HT-29 (cell line): ENCODE results near the gene ATF4. TPM values are rescaled to one million over a fixed set of nuclear protein-coding genes. Genes with fewer than 3 reads are reported as not detected.
A peak's percentile ranks its signal among the peaks of the same experiment; 100 is the strongest.
"Not testable (repeated sequence)": the region's sequence is repeated elsewhere in the genome, so short reads cannot be mapped to it uniquely, and the experiment has no call there.

ENCODE experiments used
- DNase-seq: peaks from one replicate; pipeline ENCODE4 v3.0.0-alpha.2; 2015; ENCODE audit warnings: low spot score
- total RNA-seq: library from RNA; depleted of rRNA; stranded (reverse); fragments of >200 nt; shearing (Covaris generic); gene quantifications from 2 replicates; pipeline ENCODE4 v1.2.3, GENCODE V29; 2014

Gene ATF4
- total RNA-seq, 1 experiment from 2014 or later: 320 TPM

- no peak for DNase-seq
Observed at GRCh38 chr22:39489094-39490068, 31.0 kb upstream of the ATF4 start.

DNA sequence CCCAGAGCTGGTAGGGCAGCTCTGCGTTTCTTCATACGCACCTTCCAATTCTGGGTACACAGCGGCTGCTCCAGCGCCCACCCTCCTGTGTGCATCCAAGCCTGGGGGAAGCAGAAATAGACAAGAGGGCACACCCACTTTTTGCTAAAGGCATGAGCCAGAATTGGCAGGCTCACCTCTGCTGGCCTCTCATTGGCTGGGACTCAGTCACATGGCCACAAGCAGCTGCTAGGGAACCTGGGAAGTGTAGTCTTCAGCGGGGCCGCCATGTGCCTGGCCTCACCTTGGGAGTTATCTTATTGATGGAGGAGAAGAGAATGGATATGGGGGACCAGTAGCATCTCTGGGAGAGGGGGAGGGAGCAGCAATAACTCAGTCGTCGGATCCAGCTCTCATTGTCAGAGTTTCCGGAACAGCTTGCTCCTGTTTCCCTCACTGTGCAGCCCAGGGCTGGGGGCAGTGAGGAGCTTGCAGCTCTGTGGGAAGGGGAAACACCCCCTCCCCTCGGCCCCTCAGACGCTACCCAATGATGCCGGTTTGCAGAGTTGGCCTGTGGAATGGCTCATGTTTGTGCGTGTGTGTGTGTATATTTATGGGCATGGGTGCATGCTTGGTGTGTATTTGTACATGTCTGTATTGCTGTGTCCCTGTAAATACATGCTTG is 30.1 kb upstream of the ATF4 start:
- DNase-seq: peak; percentile 59

- no peak for DNase-seq
Observed at GRCh38 chr22:39490966-39491680, 29.2 kb upstream of the ATF4 start.

GRCh38 chr22:39491696-39492095 is 28.7 kb upstream of the ATF4 start:
- DNase-seq: no peak

GRCh38 chr22:39492186-39492585 is 28.2 kb upstream of the ATF4 start:
- no peak for DNase-seq

- no peak for DNase-seq
Observed at GRCh38 chr22:39493759-39494158, 26.6 kb upstream of the ATF4 start.

- no peak for DNase-seq
Observed at GRCh38 chr22:39494471-39495120, 25.8 kb upstream of the ATF4 start.

DNA sequence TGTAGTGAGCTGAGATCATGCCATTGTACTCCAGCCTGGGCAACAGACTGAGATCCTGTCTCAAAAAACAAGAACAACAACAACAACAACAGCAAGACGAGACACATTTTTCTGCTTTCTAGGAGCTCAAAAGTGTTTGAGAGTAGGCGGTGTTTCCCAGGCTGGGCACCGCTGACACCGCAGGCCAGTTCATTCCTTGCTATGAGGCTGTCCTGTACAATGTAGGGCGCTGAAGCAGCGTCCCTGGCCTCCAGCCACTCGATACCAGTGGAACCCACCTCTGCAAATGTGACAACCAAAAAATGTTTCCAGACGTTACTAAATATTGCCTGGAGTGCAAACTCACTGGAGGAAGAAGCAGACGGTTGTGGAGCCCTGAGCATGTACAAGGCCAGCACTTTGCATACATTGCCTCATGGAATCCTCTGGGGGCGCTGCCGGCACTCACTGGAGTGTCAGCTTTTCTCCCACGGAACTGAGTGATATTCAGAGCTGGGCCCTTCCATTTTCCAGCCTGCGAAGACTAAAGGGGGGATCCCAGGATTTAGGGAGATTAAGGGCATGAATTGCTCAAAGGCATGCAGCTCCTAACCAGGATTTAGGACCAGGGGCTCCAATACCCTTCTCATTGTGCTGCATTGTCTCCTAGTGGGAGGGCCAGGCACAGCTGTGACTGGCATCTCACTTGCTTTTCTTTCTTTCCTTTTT is 24.1 kb upstream of the ATF4 start:
- peak; percentile 53 for DNase-seq

GRCh38 chr22:39497429-39497828 is 22.9 kb upstream of the ATF4 start:
- DNase-seq: no peak

DNA sequence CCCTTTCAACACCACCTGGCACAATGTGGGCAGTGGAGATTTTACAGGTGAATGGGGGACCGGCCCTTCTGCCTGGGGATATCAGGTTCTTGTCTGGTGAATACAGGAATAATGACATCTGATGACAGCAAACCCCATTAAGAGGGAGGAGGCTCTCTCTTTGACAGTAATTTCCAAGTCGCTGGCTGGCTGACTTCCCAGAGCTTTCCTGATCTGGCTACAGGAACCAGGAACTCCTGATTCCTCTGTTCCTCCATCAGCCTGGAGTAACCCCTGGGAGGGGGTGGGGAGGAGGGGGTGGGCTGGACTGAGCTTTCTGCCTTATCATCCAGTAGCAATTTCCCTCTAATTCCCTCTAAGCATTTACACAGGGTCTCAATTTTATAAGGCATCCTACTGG is 22.0 kb upstream of the ATF4 start:
- no peak for DNase-seq

DNA sequence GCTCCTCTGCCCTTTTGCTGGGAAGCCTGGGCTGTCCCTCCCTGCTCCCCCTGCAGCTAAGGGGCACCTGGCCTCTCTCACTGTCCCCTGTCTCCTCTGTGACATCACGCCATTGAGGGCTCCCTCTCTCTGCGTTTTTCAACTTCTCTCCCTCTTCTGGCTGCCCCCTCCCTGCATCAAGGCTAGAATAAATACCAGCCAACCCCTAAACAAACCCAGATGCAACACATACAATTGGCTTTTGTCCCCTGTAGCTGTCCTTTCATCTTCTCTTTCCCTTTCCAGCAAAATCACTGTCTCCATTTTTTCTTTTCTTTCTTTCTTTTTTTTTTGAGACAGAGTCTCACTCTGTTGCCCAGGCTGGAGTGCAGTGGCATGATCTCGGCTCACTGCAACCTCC is 21.6 kb upstream of the ATF4 start:
- DNase-seq: no peak

- DNase-seq: no peak
Observed at GRCh38 chr22:39500101-39500500, 20.3 kb upstream of the ATF4 start.

DNA sequence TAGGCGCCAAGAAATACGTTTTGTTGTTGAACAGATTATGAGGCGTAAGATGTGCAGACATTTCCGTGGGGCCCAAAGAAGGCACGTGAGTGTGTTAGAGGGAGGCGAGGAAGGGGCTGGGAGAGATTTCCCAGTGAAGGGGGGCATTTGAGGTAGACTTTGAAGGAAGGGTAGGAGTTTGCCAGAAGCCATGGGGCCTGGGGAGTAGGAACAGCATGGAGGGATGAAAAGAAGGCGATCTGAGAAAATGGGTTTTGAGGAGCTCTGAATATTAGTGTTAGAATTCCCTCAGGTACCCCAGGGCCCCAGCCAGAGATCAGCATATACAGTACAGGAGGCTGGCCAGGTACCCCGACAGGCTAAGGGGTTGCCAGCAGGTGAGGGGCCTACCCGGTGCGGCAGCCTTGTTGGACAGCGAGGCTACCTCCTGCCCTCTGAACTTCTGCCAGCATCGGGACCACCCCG is 18.7 kb upstream of the ATF4 start:
- DNase-seq: no peak

DNA sequence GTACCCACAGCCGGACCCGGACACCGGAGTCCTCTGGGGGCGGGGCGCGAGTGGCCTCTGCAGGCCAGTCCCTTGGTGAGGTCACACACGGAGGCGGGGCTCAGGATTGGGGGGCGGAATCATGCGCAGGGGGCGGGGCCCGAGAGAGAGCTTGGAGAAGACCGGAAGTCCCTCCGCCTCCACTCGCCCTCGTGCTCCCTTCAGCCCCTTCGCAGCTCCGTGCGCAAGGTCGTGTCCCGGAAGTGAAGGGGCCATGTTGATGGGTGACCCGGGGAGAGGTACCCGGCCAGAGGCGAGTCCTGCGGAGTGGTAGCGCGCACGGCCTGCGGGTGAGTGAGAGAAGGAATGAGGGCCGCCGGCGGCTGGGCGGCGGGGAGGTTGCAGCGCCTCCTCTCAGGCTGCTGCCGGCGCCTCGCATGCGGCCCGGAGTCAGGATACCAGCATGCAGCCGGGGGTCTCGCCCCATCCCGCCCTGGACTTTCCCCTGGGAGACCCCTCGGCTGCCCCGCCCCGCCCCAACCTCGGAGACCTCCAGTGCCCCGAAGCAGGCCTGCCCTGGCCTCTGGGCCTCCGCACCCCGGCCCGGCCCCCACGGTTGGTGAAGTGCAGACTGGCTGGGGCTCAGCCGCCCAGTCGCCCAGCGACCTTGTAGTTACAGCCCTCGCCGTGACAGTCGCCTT is 18.1 kb upstream of the ATF4 start, which contains the start of gene MIEF1:
TSS of gene MIEF1 (plus strand) at position 182 of the 680 bp plus-strand sequence. CDS start 9,005 bp downstream, outside the sequence.
- peak; percentile 88 for DNase-seq

- DNase-seq: no peak
Observed at GRCh38 chr22:39502789-39503409, 17.5 kb upstream of the ATF4 start.

GRCh38 chr22:39503630-39504029 is 16.7 kb upstream of the ATF4 start:
- no peak for DNase-seq

DNA sequence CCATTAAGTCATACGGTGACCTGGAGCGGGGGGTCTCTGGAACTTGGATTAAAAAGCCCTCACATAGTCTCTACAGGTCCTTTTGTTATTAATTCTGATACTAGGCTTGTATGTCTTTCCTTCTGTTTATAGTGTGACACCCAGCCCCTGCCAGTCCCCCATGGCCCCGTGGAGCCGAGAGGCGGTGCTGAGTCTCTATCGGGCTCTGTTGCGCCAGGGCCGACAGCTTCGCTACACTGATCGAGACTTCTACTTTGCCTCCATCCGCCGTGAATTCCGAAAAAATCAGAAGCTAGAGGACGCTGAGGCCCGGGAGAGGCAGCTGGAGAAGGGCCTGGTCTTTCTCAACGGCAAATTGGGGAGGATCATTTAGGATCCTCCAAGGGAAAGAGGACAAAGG is 16.3 kb upstream of the ATF4 start:
- no peak for DNase-seq

DNA sequence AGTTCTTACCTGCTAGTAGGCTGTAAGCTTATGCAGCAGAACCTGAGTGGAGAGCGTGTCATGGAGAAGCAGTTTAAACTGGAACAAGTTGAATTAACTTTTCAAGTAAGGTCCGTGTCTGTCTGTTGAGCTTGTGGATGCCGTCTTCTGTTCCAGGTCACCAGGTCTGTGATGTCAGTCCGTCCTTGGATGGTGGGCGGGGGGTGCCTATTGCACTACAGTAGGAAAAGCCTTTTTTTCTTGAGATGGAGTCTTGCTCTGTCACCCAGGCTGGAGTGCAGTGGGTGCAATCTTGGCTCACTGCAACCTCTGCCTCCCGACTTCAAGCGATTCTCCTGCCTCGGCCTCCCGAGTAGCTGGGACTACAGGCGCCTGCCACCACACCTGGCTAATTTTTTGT is 13.3 kb upstream of the ATF4 start:
- not testable (repeated sequence) for DNase-seq

DNA sequence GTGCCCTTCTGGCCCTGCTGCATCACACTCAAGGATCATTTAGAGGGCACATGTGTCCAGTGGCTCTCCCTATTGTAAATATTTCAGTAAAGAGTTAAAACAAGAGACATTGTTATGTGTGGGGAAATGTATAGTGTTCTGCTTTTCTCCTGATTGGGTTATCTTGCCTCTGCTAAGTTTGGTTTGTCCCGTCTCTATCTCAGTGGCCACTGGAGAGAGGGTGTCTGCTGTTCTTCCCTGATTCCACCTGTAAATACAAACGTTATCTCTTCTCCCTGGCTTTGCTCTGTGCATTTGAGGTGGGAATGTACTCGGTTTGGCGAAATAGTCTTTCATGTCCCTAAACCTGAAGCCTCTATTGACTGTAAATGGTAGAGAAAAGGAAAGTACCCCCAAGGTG is 12.0 kb upstream of the ATF4 start:
- DNase-seq: no peak
